ENCODE measurements around the gene CTSW. TPM values are rescaled to one million over a fixed set of nuclear protein-coding genes. Genes with fewer than 3 reads are reported as not detected.
"Not testable (repeated sequence)": the region's sequence is repeated elsewhere in the genome, so short reads cannot be mapped to it uniquely, and the experiment has no call there.

CTSW gene, protein sequence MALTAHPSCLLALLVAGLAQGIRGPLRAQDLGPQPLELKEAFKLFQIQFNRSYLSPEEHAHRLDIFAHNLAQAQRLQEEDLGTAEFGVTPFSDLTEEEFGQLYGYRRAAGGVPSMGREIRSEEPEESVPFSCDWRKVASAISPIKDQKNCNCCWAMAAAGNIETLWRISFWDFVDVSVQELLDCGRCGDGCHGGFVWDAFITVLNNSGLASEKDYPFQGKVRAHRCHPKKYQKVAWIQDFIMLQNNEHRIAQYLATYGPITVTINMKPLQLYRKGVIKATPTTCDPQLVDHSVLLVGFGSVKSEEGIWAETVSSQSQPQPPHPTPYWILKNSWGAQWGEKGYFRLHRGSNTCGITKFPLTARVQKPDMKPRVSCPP
- total RNA-seq (10 to 100 TPM; 30.1 to 30.4 TPM), polyA plus RNA-seq (100 to 1,000 TPM in 1 of 2 donors, 10 to 100 TPM in 1; 80.9 to 107 TPM)

DNA sequence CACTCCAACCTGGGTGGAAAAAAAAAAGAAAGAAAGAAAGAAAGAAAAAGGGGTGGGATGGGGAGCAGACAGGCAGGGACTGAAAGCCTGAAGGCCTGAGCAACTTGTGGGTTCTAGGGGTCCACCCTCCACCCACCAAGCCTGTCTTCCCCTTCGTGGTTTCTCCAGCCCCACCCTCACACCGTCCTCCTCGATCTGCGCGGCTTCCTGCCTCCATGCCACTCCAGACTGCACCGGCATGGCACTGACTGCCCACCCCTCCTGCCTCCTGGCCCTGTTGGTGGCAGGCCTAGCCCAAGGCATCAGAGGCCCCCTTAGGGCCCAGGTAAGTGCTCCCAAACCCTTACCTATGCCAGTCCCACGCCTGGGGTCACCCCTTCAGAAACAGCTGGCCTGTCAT, at the start of gene CTSW:
Gene CTSW (plus strand): TSS at position 221 of the 400 bp plus-strand sequence. CDS start 18 bp downstream, at position 239.
- Histone ChIP-seq H3K27ac (ENCODE audit: low read depth, low read length) (peak within 1 kb of the TSS; percentile 45), H3K27me3 (ENCODE audit: insufficient read depth, low read length) (no peaks in the 10 kb centered on the region), H3K4me1 (ENCODE audit: insufficient read depth, low read length) (peaks cover 34% of the 10 kb centered on the region), H3K4me3 (ENCODE audit: low read length in 2 of 2) (peak within 1 kb of the TSS in 1 of 2 donors; percentile 17), H3K9me3 (ENCODE audit: control insufficient read depth in 1 of 2, low read length in 2 of 2) (no peaks in the 10 kb centered on the region), H3K36me3 (ENCODE audit: insufficient read depth, low read length) (peaks cover 9% of the 10 kb centered on the region)
- Mint-ChIP-seq H3K36me3 (peaks cover 3 to 15% of the 10 kb centered on the region in 2 donors), H3K4me1 (peaks cover 6 to 44% (median 21%) of the 10 kb centered on the region in 4 donors), H3K27ac (peak within 1 kb of the TSS; percentile 61 to 91 (median 83)), H3K27me3 (no peaks in the 10 kb centered on the region), H3K4me3 (peak within 1 kb of the TSS in 7 of 8 donors; percentile 55 to 84 (median 69)), H3K9me3 (no peaks in the 10 kb centered on the region)
- ChIA-PET POLR2A (ENCODE audit: partially characterized antibody) (interaction anchor here (1.2 to 17.4 kb wide), 4 partner anchors 8 to 168 kb away, joined by 3 to 435 read pairs (median 16); partner anchors contain the start of genes CCDC85B, CFL1, FIBP and KAT5), CTCF (ENCODE audit: partially characterized antibody) (interaction anchor here (1.0 to 15.3 kb wide), 4 partner anchors 9 to 20 kb away, joined by 3 to 281 read pairs (median 6); partner anchors contain the start of genes CCDC85B, CFL1, FIBP and MUS81)
- peak in 2 of 5 donors; percentile 24 to 71 for DNase-seq
- intact Hi-C loops (cut with micrococcal nuclease): no loop called here

DNA sequence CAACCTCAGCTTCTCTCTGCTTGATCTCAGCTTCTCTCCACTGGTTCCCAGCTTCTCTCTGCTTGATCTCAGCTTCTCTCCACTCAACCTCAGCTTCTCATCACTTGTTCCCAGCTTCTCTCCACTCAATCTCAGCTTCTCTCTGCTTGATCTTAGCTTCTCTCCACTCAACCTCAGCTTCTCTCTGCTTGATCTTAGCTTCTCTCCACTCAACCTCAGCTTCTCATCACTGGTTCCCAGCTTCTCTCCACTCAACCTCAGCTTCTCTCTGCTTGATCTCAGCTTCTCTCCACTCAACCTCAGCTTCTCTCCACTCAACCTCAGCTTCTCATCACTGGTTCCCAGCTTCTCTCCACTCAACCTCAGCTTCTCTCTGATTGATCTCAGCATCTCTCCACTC, 47.4 kb upstream of the CTSW start:
- peak overlapping the region in 1 of 7 donors; percentile 50 for H3K27ac Mint-ChIP-seq
- peaks cover 20% of the 10 kb centered on the region for H3K4me1 ChIP-seq (ENCODE audit: insufficient read depth, low read length)
- H3K27me3 Mint-ChIP-seq; H3K9me3 Mint-ChIP-seq; intact Hi-C loops (cut with micrococcal nuclease); H3K36me3 Mint-ChIP-seq; H3K9me3 ChIP-seq (ENCODE audit: control insufficient read depth in 1 of 2, low read length in 2 of 2); DNase-seq; H3K27ac ChIP-seq (ENCODE audit: low read depth, low read length); H3K4me1 Mint-ChIP-seq; H3K4me3 ChIP-seq (ENCODE audit: low read length in 2 of 2); H3K36me3 ChIP-seq (ENCODE audit: insufficient read depth, low read length); H3K27me3 ChIP-seq (ENCODE audit: insufficient read depth, low read length): not testable (repeated sequence)
- peak overlapping the region in 5 of 8 donors; percentile 7 to 53 (median 26) for H3K4me3 Mint-ChIP-seq
- ChIA-PET POLR2A (ENCODE audit: partially characterized antibody) (interaction anchor here (1.3 to 3.9 kb wide), 8 partner anchors 16 to 407 kb away, joined by 3 to 72 read pairs (median 10); partner anchors contain the start of genes C11orf68, CCDC85B, CFL1 and FIBP), CTCF (ENCODE audit: partially characterized antibody) (interaction anchor here (0.9 to 3.8 kb wide), 10 partner anchors 14 to 479 kb away, joined by 3 to 18 read pairs (median 10); partner anchors contain the start of genes CCDC85B, KAT5 and MUS81)

DNA sequence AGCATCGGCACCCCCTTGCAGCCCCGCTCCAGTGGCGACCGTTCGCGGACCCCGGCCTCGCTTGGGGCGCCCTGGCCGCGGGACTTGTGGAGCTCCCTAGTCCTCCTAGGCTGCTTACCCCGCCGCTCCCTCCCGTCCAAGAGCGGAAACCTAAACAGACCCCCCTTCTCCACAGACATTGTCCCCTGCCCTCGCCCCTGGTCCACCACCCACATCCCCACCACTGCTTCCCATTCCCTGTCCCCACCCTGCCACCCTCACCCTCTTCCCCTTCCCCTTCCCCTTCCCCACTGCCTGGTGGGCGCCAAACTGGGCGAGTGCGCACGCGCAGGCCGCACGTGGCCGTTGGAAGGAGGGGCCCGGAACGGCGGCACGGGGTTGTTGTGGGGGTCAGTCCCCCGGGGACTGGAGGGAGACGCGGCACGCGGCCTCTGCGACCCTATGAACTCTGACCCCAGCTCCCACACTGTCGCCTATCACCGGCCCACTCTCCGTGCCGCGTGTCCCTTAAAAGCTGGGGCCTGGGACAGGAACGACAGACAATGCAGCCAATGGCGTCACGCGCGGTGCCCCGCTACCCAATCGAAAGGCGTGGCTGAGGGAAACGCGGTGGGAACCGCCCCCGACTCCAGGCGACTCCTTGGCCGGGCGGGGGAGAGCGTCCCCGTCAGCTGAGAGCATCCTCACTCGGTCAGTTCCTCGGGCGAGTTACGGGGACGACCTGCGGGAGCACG, 46.2 kb upstream of the CTSW start, which contains the start of gene SNX32:
Gene SNX32 (plus strand): TSS at position 667 of the 734 bp plus-strand sequence. CDS start 103 bp downstream, outside the sequence.
- ChIA-PET CTCF (ENCODE audit: partially characterized antibody) (interaction anchor here (0.7 to 3.8 kb wide), 16 partner anchors 15 to 478 kb away, joined by 3 to 18 read pairs (median 4); partner anchors contain the start of genes CCDC85B, CFL1, FIBP and KAT5), POLR2A (ENCODE audit: partially characterized antibody) (interaction anchor here (0.6 to 3.9 kb wide), 15 partner anchors 15 to 408 kb away, joined by 3 to 72 read pairs (median 5); partner anchors contain the start of genes C11orf68, CCDC85B, CFL1 and FAM89B)
- peaks cover 20% of the 10 kb centered on the region for H3K4me1 ChIP-seq (ENCODE audit: insufficient read depth, low read length)
- Mint-ChIP-seq H3K27ac (peak within 1 kb of the TSS in 5 of 7 donors; percentile 29 to 82 (median 70)), H3K4me3 (no peak within 1 kb of the TSS), H3K9me3 (peaks cover 0 to 1% (median 0%) of the 10 kb centered on the region in 8 donors), H3K36me3 (no peaks in the 10 kb centered on the region), H3K27me3 (no peaks in the 10 kb centered on the region), H3K4me1 (peaks cover 8% of the 10 kb centered on the region in 4 donors)
- peak; percentile 91 to 94 (median 93) for DNase-seq
- no peaks in the 10 kb centered on the region for H3K36me3 ChIP-seq (ENCODE audit: insufficient read depth, low read length)
- no peaks in the 10 kb centered on the region for H3K27me3 ChIP-seq (ENCODE audit: insufficient read depth, low read length)
- peak within 1 kb of the TSS; percentile 31 to 67 for H3K4me3 ChIP-seq (ENCODE audit: low read length in 2 of 2)
- no peaks in the 10 kb centered on the region for H3K9me3 ChIP-seq (ENCODE audit: control insufficient read depth in 1 of 2, low read length in 2 of 2)
- H3K27ac ChIP-seq (ENCODE audit: low read depth, low read length): peak within 1 kb of the TSS; percentile 17
- intact Hi-C loops (cut with micrococcal nuclease): loop anchor here (1.0 kb wide), 1 partner anchor 25 kb away; the partner anchor contains the start of gene CFL1

DNA sequence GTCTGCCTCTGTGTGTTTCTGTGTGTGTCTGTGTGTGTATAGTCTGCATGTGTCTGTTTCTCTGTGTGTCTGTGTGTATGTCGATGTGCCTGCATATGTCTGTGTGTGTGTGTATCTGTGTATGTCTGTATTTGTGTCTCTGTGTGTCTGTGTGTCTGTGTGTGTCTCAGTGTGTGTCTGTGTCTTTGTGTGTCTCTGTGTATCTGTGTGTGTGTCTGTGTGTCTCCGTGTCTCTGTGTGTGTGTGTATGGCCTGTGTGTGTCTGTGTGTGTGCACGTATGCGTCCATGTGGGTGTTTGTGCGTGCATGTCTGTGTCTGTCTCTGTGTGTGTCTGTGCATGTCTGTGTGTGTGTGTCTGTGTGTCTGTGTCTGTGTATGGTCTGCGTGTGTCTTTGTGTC, 45.4 kb upstream of the CTSW start:
- no peaks in the 10 kb centered on the region for H3K9me3 ChIP-seq (ENCODE audit: control insufficient read depth in 1 of 2, low read length in 2 of 2)
- H3K27ac Mint-ChIP-seq: no peak overlapping the region
- H3K27me3 ChIP-seq (ENCODE audit: insufficient read depth, low read length): no peaks in the 10 kb centered on the region
- no peaks in the 10 kb centered on the region for H3K27me3 Mint-ChIP-seq
- H3K36me3 ChIP-seq (ENCODE audit: insufficient read depth, low read length): no peaks in the 10 kb centered on the region
- no peak overlapping the region for H3K4me3 Mint-ChIP-seq
- peaks cover 8% of the 10 kb centered on the region in 4 donors for H3K4me1 Mint-ChIP-seq
- H3K4me3 ChIP-seq (ENCODE audit: low read length in 2 of 2): peak overlapping the region; percentile 31 to 67
- peaks cover 20% of the 10 kb centered on the region for H3K4me1 ChIP-seq (ENCODE audit: insufficient read depth, low read length)
- intact Hi-C loops (cut with micrococcal nuclease): no loop called here
- ChIA-PET POLR2A (ENCODE audit: partially characterized antibody) (interaction anchor here (1.0 to 3.9 kb wide), 11 partner anchors 14 to 181 kb away, joined by 3 to 72 read pairs (median 9); partner anchors contain the start of genes C11orf68, CCDC85B, CFL1 and FIBP), CTCF (ENCODE audit: partially characterized antibody) (interaction anchor here (0.7 to 3.8 kb wide), 10 partner anchors 16 to 234 kb away, joined by 3 to 18 read pairs (median 10); partner anchors contain the start of genes CCDC85B, FIBP, KAT5 and MUS81)
- peaks cover 0 to 1% (median 0%) of the 10 kb centered on the region in 8 donors for H3K9me3 Mint-ChIP-seq
- no peak for DNase-seq
- H3K27ac ChIP-seq (ENCODE audit: low read depth, low read length): no peak overlapping the region
- H3K36me3 Mint-ChIP-seq: no peaks in the 10 kb centered on the region

DNA sequence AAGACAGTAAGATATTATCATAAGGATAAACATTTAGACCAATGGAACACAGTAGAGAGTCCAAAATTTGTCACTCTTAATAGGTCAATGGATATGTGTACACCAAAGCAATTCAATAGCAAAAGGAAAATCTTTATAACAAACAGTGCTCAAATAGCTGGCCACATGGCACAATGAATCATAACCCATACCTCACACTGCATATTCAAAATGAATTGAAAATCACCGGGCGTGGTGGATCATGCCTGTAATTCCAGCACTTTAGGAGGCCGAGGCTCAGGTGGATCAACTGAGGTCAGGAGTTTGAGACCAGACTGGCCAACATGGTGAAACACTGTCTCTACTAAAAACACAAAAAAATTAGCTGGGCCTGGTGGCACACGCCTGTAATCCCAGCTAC, 37.5 kb upstream of the CTSW start:
- no peak overlapping the region for H3K4me3 Mint-ChIP-seq
- CTCF ChIA-PET (ENCODE audit: partially characterized antibody): no interaction called here
- no peak overlapping the region for H3K27ac ChIP-seq (ENCODE audit: low read depth, low read length)

DNA sequence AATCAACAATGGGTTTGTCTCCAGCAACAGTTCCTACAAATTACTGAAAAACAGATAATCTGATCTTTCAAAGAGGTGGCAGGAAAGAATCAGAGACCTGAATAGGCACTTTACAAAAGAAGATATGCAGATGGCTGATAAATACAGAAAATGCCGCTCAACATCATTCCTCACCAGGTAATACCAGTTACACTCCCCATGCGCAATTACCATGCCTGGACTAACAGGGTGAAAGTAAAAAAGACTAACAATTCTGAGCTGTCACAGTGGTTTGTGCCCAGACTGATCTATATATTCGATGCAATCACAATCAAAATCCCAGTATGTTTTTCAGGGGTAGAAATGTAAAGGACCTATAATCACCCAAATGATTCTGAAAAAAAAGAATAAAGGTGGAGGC, 35.8 kb upstream of the CTSW start:
- no peak overlapping the region for H3K27ac Mint-ChIP-seq
- H3K9me3 ChIP-seq (ENCODE audit: control insufficient read depth in 1 of 2, low read length in 2 of 2): no peaks in the 10 kb centered on the region

More for the DNA sequence above, 37.5 kb upstream of the CTSW start:
- no peak overlapping the region for H3K4me3 ChIP-seq (ENCODE audit: low read length in 2 of 2)
- no peaks in the 10 kb centered on the region for H3K9me3 ChIP-seq (ENCODE audit: control insufficient read depth in 1 of 2, low read length in 2 of 2)
- intact Hi-C loops (cut with micrococcal nuclease): no loop called here
- H3K36me3 ChIP-seq (ENCODE audit: insufficient read depth, low read length): no peaks in the 10 kb centered on the region
- H3K36me3 Mint-ChIP-seq: no peaks in the 10 kb centered on the region
- POLR2A ChIA-PET (ENCODE audit: partially characterized antibody): no interaction called here
- H3K27ac Mint-ChIP-seq: no peak overlapping the region
- no peaks in the 10 kb centered on the region for H3K4me1 ChIP-seq (ENCODE audit: insufficient read depth, low read length)
- DNase-seq: no peak
- no peaks in the 10 kb centered on the region for H3K9me3 Mint-ChIP-seq
- no peaks in the 10 kb centered on the region for H3K27me3 Mint-ChIP-seq
- no peaks in the 10 kb centered on the region for H3K4me1 Mint-ChIP-seq
- H3K27me3 ChIP-seq (ENCODE audit: insufficient read depth, low read length): no peaks in the 10 kb centered on the region

More for the DNA sequence above, 35.8 kb upstream of the CTSW start:
- H3K27me3 ChIP-seq (ENCODE audit: insufficient read depth, low read length): no peaks in the 10 kb centered on the region
- no peaks in the 10 kb centered on the region for H3K36me3 ChIP-seq (ENCODE audit: insufficient read depth, low read length)
- CTCF ChIA-PET (ENCODE audit: partially characterized antibody): interaction anchor here (0.8 to 1.5 kb wide), 4 partner anchors 41 to 178 kb away, joined by 3 to 5 read pairs (median 4); no protein-coding TSS in a partner anchor
- H3K9me3 Mint-ChIP-seq: no peaks in the 10 kb centered on the region
- H3K27ac ChIP-seq (ENCODE audit: low read depth, low read length): no peak overlapping the region
- POLR2A ChIA-PET (ENCODE audit: partially characterized antibody): interaction anchor here (1.0 kb wide), 1 partner anchor 9 kb away, joined by 3 read pairs; no protein-coding TSS in a partner anchor
- H3K27me3 Mint-ChIP-seq: no peaks in the 10 kb centered on the region
- no peak overlapping the region for H3K4me3 ChIP-seq (ENCODE audit: low read length in 2 of 2)
- H3K4me1 ChIP-seq (ENCODE audit: insufficient read depth, low read length): no peaks in the 10 kb centered on the region
- no peaks in the 10 kb centered on the region for H3K36me3 Mint-ChIP-seq
- no peaks in the 10 kb centered on the region for H3K4me1 Mint-ChIP-seq
- DNase-seq: no peak
- intact Hi-C loops (cut with micrococcal nuclease): no loop called here
- no peak overlapping the region for H3K4me3 Mint-ChIP-seq

Data from CD4-positive, alpha-beta memory T cell (primary cell).